Neural progenitor cell (in vitro differentiated cells): ENCODE measurements around the gene ENOPH1. TPM values are rescaled to one million over a fixed set of nuclear protein-coding genes. Genes with fewer than 3 reads are reported as not detected.
A peak's percentile ranks its signal among the peaks of the same experiment; 100 is the strongest.

Source experiments
- DNase-seq: peaks from one replicate; pipeline ENCODE4 v3.0.0-alpha.2; 2016; ENCODE audit warnings: low spot score
- H2AFZ ChIP-seq: fragments of 200-600 bp; sonication (generic); replicated peaks from 2 replicates; pipeline ENCODE4 v1.6.1; 2016; ENCODE audit warnings: antibody characterized with exemption
- H3F3A ChIP-seq: fragments of 200-600 bp; sonication (generic); 2 replicates; pipeline ENCODE4 v1.6.1; 2016; ENCODE audit warnings: antibody characterized with exemption, low read depth
- H3K27ac ChIP-seq: fragments of 200-600 bp; sonication (generic); 2 replicates; pipeline ENCODE4 v1.5.1; 2016; ENCODE audit warnings: mild to moderate bottlenecking
- H3K27me3 ChIP-seq: fragments of 200-600 bp; sonication (generic); 2 replicates; pipeline ENCODE4 v1.6.1; 2016; ENCODE audit warnings: mild to moderate bottlenecking, moderate library complexity
- H3K36me3 ChIP-seq: fragments of 200-600 bp; sonication (generic); 2 replicates; pipeline ENCODE4 v1.5.1; 2016
- H3K4me1 ChIP-seq: fragments of 200-600 bp; sonication (generic); 2 replicates; pipeline ENCODE4 v1.6.1; 2016; ENCODE audit warnings: mixed run types
- H3K4me2 ChIP-seq: fragments of 200-600 bp; sonication (generic); 2 replicates; pipeline ENCODE4 v1.6.1; 2016
- H3K4me3 ChIP-seq: fragments of 200-600 bp; sonication (generic); 2 replicates; pipeline ENCODE4 v1.5.1; 2016
- H3K79me2 ChIP-seq: fragments of 200-600 bp; sonication (generic); 2 replicates; pipeline ENCODE4 v1.6.1; 2016; ENCODE audit warnings: low read depth
- H3K9ac ChIP-seq: fragments of 200-600 bp; sonication (generic); 2 replicates; pipeline ENCODE4 v1.6.1; 2016
- H3K9me3 ChIP-seq: fragments of 200-600 bp; sonication (generic); 2 replicates; pipeline ENCODE4 v1.5.1; 2016; ENCODE audit warnings: low read depth
- H4K20me1 ChIP-seq: fragments of 200-600 bp; sonication (generic); 2 replicates; pipeline ENCODE4 v1.6.1; 2016; ENCODE audit warnings: low read depth
- H3K27ac Mint-ChIP-seq: 3 replicates; pipeline ENCODE4 v1.8.0; 2021; ENCODE audit warnings: mixed read lengths
- H3K27me3 Mint-ChIP-seq: 2 replicates; pipeline ENCODE4 v1.8.0; 2022; ENCODE audit warnings: low read depth, mild to moderate bottlenecking, inconsistent platforms, moderate library complexity, mixed read lengths; ENCODE audit not compliant: insufficient read depth
- H3K36me3 Mint-ChIP-seq: 3 replicates; pipeline ENCODE4 v1.8.0; 2021; ENCODE audit warnings: mixed read lengths
- H3K4me1 Mint-ChIP-seq: 3 replicates; pipeline ENCODE4 v1.8.0; 2021; ENCODE audit warnings: mixed read lengths
- H3K4me3 Mint-ChIP-seq: 3 replicates; pipeline ENCODE4 v1.8.0; 2021; ENCODE audit warnings: mild to moderate bottlenecking, moderate library complexity, mixed read lengths
- H3K9me3 Mint-ChIP-seq: 3 replicates; pipeline ENCODE4 v1.8.0; 2020; ENCODE audit warnings: mixed read lengths
- CTCF ChIP-seq: fragments of 200-600 bp; sonication (generic); IDR thresholded peaks from 2 replicates; pipeline ENCODE4 v1.5.1; 2017; ENCODE audit warnings: antibody characterized with exemption, mild to moderate bottlenecking
- EZH2 ChIP-seq: fragments of 200-600 bp; sonication (generic); IDR thresholded peaks from 2 replicates; pipeline ENCODE4 v1.6.1; 2017; ENCODE audit warnings: antibody characterized with exemption, mild to moderate bottlenecking, moderate library complexity
- EZH2phosphoT487 ChIP-seq: fragments of 200-600 bp; sonication (generic); IDR thresholded peaks from 2 replicates; pipeline ENCODE4 v1.6.1; 2017; ENCODE audit warnings: antibody characterized with exemption
- small RNA-seq: library from RNA; depleted of rRNA; stranded (forward); fragments of <200 nt; gene quantifications from one replicate; pipeline ENCODE3, GENCODE V24; 2015
- total RNA-seq: library from RNA; depleted of rRNA; stranded (reverse); fragments of >200 nt; gene quantifications from 2 replicates; pipeline ENCODE4 v1.2.3, GENCODE V29; 2015; ENCODE audit warnings: low replicate concordance

ENOPH1 gene
- total RNA-seq, 1 donor from 2014 or later = 64.4 TPM

- Mint-ChIP-seq H3K4me3 (no peak overlapping the region), H3K27ac (no peak overlapping the region), H3K9me3 (no peaks in the 10 kb centered on the region), H3K27me3 (no peaks in the 10 kb centered on the region), H3K36me3 (peaks cover 3% of the 10 kb centered on the region), H3K4me1 (peaks cover 8% of the 10 kb centered on the region)
- peak; percentile 44 for DNase-seq
- Histone ChIP-seq H3K4me2 (peak overlapping the region; percentile 47), H3F3A (peaks cover 8% of the 10 kb centered on the region), H3K27ac (no peak overlapping the region), H3K79me2 (no peaks in the 10 kb centered on the region), H3K4me1 (peaks cover 9% of the 10 kb centered on the region), H3K9me3 (no peaks in the 10 kb centered on the region), H3K4me3 (no peak overlapping the region), H3K36me3 (no peaks in the 10 kb centered on the region), H4K20me1 (no peaks in the 10 kb centered on the region), H3K9ac (no peak overlapping the region), H3K27me3 (no peaks in the 10 kb centered on the region), H2AFZ (peak overlapping the region; percentile 9)
- no peak for TF ChIP-seq CTCF
- no peak for TF ChIP-seq EZH2phosphoT487
- TF ChIP-seq EZH2 = no peak
These were observed 78.5 kb downstream of the ENOPH1 start for GRCh38 chr4:82508806-82509428.

GRCh38 chr4:82510216-82510615 is 79.8 kb downstream of the ENOPH1 start:
- Mint-ChIP-seq H3K4me1 (peaks cover 8% of the 10 kb centered on the region), H3K36me3 (peaks cover 3% of the 10 kb centered on the region), H3K27me3 (no peaks in the 10 kb centered on the region), H3K27ac (no peak overlapping the region), H3K4me3 (no peak overlapping the region), H3K9me3 (no peaks in the 10 kb centered on the region)
- no peak overlapping the region for H2AFZ ChIP-seq
- no peaks in the 10 kb centered on the region for H3K9me3 ChIP-seq
- no peak overlapping the region for H3K4me3 ChIP-seq
- H3K27me3 ChIP-seq = no peaks in the 10 kb centered on the region
- H3F3A ChIP-seq = peaks cover 8% of the 10 kb centered on the region
- no peaks in the 10 kb centered on the region for H3K36me3 ChIP-seq
- TF ChIP-seq CTCF = no peak
- no peak for TF ChIP-seq EZH2phosphoT487
- no peak for TF ChIP-seq EZH2
- no peaks in the 10 kb centered on the region for H3K79me2 ChIP-seq
- H3K9ac ChIP-seq = no peak overlapping the region
- DNase-seq = no peak
- no peaks in the 10 kb centered on the region for H4K20me1 ChIP-seq
- H3K27ac ChIP-seq = no peak overlapping the region
- no peak overlapping the region for H3K4me2 ChIP-seq
- peaks cover 9% of the 10 kb centered on the region for H3K4me1 ChIP-seq

Small RNAs within 50 kb of the gene (small RNA-seq; reads per million reads assigned to genes)
- gene RF00150 = not detected

Other genes with a start within 250 kb of the ENOPH1 start
- gene HNRNPD, start 56.6 kb upstream of the ENOPH1 start, total RNA-seq = 159 and 250 TPM in 2 replicates
- gene HNRNPDL, start 128 bp upstream of the ENOPH1 start, total RNA-seq = 423 and 699 TPM in 2 replicates
- 3.8 and 5.7 TPM in 2 replicates for gene TMEM150C, start 131.4 kb downstream of the ENOPH1 start, total RNA-seq